HG03558 (cell line): Measurements from ENCODE around the gene DUSP16.
"Not testable (repeated sequence)": the region's sequence is repeated elsewhere in the genome, so short reads cannot be mapped to it uniquely, and the experiment has no call there.

ENCODE experiments used
- ATAC-seq: cut with Tn5 transposase; IDR thresholded peaks from one replicate; pipeline ENCODE4 v1.9.1; 2021; ENCODE audit warnings: moderate number of reproducible peaks; ENCODE audit not compliant: unreplicated experiment; ENCODE audit errors: extremely low read depth

DUSP16 gene

DNA sequence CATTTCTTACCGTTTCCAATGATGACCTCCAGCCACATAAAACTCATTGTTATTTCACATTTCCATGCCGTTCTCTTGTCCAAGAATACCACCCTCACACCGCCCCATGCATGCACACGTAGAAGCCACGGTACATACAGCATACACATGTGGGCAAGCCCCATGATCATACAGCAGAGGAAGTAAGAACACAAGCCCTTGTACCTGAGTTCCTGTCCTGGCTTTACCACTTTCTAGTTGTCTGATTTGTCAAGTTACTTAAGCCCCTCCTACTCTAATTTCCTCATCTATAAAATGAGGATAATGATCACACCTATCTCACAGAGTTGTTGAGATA, 59.9 kb downstream of the DUSP16 start:
- no peak for ATAC-seq

DNA sequence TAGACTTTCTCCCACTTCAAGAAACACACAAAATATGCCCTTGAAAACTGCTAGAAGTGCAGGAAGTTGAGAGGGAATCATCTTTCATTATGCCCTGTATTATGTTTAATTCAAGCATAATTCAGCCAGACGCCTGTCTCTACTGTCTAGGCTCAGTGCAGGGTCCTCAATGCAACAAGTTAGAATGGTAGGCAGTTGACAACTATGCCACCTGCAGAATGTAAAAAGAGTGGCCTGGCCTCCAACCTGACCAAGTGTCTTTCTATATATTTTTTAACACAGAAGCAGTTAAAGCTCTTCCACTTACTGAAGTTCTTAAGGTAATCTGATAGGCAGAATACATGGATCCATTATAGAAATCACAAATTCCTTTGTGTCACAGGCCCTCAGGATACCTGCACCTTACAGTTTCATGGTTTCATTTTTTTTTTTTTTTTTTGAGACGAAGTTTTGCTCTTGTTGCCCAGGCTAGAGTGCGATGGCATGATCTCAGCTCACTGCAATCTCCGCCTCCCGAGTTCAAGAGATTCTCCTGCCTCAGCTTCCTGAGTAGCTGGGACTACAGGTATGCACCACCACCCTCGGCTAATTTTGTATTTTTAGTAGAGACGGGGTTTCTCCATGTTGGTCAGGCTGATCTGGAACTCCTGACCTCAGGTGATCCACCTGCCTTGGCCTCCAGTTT, 60.4 kb downstream of the DUSP16 start:
- not testable (repeated sequence) for ATAC-seq

DNA sequence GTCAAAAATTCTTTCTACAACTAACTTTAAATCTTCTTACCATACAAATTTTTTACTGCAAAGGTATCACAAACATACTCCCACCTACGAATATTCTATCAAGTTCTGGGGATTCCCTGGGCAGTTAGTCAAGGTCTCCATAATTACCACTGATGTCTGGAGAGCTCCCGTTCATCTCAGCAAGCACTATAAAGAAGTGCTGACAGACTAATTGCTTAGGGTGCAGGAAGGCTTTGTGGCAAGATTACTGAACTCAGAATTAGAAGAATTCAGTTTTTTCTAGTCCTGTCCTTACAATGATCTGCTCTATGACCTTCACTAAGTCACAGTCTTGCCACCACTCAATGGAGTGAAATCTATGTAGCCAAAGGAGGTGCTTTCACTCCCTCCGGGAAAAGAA, 61.5 kb downstream of the DUSP16 start:
- no peak for ATAC-seq

DNA sequence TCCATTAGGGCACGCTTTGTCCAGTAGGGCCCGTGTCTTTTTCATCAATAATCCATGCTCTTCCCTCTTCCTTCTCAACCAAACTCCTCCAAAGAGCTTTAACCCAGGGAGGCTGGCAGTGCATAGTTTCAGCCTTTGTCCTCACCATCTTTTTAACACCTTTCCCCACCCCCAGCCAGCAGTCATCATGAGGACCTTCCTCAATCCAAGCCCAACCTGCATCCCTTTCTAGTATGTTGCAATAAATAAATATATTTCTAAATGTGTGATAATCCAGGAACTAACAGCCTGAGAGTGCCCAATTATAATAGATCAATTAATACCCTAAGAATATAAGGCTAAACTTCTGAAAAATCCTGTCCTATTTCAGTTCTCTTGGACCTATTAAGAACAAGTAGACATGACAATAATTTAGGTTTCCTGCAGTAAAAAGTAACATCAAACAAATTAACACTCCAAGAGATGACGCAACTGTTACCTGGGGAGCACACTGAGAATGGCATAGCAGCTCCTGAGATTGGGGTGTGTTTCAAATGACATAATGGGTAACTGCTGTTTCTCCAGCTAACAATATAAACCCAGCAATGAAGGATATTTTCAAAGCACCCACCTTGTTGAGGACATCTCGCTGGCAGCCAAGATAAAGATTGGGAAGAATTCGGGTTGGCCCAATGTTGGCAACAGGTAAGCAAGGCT, 62.6 kb downstream of the DUSP16 start:
- no peak for ATAC-seq

DNA sequence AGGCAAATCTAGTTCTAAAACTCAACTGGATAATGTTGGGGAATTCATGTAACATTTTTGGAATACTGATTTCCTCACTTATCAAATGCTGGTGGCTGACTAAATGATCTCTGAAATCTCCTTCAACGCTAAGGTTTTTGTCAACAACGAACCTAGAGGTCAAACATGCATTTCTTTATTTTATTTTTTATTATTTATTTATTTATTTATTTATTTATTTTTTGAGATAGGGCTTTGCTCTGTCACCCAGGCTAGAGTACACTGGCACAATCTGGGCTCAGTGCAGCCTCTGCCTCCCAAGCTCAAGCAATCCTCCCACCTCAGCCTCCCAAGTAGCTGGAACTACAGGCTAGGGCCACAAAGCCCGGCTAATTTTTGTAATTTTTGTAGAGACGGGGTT, 64.5 kb downstream of the DUSP16 start:
- no peak for ATAC-seq

DNA sequence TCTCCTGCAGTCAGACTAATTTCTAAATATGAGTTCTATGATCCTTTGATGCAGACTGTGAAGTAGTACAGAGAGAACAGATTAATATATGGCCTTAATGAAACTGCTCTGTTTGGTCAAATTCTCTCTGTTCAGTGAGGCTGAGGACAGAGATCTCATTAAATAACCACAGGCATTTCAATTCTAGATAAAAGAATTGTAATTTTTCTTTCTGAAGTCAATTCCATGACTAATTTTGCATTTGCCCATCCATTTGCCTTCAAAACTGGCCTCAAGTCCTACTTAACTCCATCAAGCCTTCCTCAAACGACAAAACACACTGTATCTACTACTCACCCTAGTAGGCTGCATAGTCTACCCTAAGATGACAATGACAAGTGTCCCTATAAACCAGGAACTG, 67.1 kb downstream of the DUSP16 start:
- ATAC-seq, result no peak

DNA sequence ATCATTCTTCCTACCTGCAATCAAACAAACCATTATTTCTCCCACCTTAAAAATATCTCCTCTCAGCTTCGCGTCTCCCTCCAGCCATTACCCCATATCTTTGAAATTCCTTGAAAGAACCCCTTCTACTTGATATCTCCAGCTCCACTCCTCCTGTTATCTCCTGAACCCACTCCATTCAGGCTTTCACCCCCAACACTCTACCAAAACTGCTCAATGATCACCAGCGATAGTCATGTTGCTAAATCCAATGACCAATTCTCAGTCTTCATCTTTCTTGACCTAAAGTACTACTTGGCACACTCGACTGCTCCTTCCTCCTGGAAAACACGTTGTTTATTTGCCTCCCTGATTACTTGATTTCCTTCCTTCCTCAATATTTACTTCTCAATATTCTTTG, 70.1 kb downstream of the DUSP16 start:
- ATAC-seq, result no peak

DNA sequence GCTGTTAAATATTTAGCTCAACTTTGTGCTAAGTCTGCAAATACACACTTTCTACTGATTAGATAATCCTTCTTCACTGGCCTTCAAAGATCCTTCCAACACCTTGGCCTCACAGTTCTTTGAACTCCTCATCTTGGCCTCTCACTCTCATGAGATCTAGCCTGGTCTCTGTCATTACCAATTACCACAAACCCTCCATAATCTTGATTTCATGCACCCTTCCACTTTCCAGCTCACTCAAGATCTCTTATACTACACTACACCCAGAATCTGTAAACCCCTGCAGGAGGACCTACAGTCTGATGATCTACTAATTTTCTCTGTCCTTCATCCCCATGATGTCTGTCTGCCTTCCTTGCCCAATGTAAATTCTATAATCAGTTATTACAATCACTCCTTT, 71.1 kb downstream of the DUSP16 start:
- no peak for ATAC-seq

DNA sequence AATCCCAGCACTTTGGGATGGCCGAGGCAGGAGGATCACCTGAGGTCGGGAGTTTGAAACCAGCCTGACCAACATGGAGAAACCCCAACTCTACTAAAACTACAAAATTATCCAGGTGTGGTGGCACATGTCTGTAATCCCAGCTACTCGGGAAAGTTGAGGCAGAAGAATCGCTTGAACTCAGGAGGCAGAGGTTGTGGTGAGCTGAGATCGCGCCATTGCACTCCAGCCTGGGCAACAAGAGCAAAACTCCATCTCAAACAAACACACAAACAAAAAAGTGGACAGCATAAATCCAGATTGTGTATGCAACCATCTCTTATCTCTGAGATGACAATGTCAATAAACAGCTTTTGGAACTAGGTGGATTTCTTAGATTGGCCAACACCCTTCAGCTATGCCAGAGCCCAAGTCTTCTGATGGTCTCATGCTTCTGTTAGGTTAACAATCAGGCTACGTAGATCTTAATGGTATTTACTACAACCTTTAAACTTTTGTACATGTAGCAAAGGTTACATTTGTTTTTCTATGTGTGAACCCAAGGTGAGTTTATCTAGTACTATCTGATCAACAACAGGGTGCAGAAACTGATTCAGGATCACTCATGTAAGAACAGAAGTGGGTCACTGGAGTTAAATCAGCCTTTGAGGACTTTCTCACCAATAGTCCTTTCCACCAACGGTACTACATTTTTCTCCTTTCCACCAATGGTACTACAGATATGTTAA, 73.7 kb downstream of the DUSP16 start:
- ATAC-seq, result no peak

DNA sequence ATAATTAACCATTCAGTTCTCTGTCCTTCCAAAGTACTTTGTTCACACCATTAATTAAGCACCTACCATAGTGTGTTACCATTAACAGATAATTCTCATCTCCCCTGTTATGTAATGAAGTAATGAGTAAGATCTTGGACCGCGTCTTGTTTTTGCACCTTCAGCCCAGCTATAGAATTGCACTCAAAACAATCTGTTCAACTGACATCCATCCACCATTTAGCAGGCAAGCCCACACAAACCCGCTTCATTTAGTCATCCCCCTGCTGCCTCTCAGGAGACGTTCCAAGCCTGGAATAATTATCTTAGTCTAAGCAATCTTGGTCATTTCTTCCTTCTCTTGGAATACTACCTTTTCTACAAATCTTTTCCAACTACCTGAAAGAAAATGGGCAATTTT, 74.4 kb downstream of the DUSP16 start:
- no peak for ATAC-seq

DNA sequence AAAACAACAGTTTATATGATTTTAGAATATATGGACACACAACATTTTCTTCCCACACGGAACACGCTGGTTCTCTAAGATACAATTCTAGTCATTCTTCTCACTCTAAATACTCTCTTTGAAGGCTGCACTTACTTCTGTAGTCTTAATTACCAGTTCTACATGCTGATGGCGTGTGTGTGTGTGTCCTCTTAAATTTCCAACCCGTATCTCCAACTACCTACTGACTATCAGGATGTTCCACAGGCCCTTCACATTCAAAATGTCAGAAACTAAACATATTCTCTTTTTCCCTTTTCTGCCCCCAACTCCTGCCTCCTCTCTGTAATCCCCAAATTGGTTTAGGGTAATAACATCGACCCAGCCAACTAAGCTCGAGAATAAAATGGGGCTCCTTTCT, 75.2 kb downstream of the DUSP16 start:
- no peak for ATAC-seq

DNA sequence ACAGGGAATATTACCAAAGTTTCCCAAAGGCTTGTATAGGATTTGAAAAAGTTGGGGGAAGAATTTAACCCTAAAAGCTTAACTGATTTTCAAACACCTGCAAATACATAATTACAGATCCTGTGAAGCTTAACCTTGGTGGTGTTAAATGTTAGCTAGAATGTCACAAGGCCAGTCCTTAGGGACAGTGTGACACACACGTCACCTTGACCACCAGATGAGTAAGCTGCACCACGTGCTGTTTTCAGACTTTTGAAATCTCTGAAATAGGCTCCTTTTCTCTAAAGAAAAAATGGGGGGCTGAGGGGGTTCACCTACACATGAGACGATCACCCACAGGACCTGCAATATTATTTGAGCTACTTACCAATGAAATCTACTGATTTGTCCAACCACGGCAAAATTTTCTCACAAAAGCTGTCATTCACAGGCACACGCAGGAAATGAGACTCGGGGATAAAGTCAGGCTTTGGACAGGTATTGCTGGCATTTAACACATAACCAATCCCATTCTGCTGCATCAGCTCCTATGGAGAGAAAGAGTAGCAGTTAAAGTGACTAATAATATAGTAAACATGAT, 75.9 kb downstream of the DUSP16 start:
- peak; percentile 43 for ATAC-seq

DNA sequence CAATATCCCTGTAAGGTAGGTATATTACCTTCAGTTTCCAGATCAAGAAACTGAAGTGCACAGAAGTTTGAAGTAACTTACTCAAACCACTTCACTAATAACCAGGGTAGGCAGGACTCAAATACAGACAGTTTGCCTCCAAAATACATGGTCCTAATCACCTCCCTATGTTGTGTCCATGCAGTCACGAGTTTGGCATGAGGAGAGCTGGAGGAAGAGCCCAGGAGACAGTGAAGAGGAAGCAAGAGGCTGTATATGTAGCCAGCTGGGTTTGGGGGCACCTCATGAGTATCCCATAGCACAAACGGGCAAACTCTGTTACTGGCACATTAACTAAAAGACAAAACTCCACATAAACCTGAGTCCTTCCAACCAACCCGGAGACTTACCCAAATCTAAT, 79.2 kb downstream of the DUSP16 start:
- no peak for ATAC-seq

DNA sequence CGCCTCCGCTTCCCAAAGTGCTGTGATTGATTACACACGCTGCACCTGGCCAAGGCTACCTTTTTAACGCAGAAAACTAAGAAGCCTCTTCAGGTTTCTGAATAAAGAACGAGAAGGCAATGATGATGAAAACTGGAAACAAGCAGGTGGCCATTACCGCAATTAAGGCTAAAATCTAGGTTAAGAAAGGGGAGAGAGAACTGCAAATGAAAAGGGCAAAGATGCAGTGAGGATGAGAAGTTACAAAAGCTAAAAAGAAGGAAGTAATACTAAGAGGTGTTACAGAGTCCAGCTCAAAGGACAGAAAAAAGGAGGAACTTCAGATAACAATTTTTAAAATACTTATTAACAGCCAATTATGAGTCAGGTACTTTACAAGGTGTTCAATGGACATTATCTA, 79.7 kb downstream of the DUSP16 start:
- no peak for ATAC-seq

DNA sequence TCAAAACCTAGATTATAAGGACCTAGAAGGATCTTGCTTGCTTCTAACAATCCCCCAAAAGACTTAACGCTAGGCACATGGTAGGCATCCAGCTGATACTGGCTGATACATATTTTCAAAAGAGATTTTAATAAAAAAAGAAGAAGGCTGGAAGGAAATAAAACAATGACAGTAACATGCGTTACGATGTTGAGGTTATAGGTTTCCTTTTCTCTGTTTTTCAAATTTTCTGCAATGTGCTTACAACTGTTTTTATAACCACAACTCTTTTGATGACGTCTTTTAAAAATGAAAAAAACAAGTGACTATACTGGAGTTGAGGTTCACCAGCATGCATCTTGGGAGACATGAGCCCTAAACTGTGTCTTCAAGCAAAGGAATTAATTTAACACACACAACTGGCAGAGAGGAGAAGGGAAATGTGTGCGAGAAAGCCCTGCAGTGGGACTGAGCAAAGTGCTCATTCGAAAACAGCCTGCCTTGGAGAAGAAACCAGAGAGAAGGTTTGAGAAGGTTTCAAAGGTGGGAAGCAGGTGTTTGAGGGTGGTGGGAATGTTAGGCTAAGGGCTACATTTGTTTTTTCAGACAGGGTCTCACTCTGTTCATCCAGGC, 80.4 kb downstream of the DUSP16 start:
- no peak for ATAC-seq

DNA sequence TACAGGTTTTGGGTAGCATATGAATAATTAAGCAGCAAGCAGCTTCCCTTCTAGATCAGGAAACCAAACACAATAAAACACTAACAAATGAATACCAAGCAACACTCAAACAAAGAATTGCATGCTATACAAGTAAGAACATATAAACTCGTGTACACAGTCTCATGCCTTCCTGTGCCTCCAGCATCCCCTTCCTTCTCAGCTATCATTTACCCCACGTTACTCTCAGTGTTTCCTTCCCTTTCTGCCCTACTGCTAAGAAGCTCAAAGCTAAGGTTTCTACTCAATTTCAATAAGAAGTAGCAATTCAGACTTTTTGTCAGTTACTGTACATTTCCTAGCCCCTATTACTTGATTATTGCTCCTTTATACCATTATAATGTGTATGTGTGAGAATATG, 81.0 kb downstream of the DUSP16 start:
- no peak for ATAC-seq

DNA sequence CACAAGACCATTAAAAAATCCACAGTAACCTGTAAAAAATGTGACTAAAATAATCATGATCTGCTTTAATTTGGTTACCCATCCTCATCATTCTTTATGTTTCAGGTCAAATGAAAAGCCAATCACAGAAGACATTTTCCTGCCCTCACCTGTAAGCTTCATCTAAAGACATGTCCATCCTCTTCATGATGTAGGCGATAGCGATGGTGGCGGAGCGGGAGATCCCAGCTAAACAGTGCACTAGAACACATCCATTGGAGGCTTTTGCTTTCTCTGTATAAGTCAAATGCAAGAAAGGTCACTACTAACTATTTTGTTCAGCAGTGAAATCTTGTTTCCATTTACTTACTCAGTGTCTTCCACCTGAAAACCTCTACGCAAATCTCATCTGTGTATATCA, 82.6 kb downstream of the DUSP16 start:
- no peak for ATAC-seq

DNA sequence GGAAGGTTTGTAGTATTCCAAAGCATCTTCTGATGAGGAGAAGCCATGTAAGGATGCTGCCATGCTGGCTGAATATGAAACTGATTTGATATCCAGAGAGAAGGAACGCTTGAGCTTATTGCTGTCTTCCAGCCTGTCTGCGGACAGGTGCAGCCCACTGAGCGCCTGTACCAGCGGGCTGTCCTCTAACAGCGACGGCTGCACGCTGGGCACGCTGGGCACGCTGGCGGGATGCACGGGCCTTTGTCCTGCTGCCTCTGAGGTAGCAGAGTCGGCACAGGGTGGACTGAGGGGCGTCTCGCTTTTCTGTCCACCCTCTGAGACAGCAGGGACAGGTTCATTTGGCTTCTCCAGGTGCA, 85.2 kb downstream of the DUSP16 start:
- ATAC-seq, result no peak

DNA sequence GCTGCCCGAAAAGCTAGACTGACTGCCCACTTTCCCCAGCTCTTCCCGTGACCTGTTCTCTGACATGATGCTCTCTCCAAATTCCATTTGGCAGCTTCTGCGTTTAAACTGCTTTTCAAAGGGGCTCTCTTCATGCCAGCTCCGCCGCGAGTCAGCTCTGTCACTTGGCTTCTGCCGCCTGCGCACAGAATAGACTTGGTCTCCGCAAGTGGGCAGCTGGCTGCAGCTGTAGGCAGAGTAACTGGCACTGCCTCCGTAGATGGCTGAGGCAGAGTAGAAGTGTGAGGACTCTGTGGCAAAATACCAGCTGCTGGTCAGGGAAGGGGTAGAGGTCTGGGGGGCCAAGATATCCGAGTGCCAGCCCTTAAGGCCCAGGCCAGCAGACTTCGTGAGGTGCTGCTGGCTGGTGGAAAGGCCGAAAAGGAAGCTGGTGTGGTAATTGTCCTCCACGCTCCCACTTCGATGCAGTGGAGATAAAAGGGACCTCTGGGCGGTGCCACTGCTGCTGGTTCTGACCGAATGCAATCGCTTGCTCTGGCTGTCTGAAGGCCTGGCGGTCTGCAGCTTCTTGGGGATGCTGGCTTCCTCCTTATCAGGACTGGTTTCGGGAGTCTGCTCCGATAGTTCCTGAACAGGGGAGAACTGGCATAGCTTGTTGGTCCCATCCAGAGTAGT, 85.7 kb downstream of the DUSP16 start:
- ATAC-seq, result no peak
